Measurements from ENCODE around the gene ACADM. TPM values are rescaled to one million over a fixed set of nuclear protein-coding genes. Genes with fewer than 3 reads are reported as not detected.
"Not testable (repeated sequence)": the region's sequence is repeated elsewhere in the genome, so short reads cannot be mapped to it uniquely, and the experiment has no call there.

The ACADM gene
- total RNA-seq, 1 donor from 2014 or later, result 96.3 TPM

DNA sequence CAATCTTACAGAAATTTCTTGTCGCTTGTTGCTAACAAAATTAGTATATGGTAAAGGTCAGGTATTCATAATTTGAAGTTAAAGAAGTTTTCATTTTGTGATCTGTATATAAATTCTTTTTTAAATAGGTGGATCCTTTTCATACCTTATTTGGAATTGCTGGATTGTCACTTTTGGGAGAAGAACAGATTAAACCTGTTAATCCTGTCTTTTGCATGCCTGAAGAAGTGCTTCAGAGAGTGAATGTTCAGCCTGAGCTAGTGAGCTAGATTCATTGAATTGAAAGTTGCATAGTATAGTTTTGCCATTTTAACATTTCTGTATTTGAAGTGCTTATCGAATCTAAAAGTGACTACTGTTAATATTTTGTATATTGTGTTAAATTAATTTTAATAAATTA, 69.9 kb downstream of the ACADM start:
- DNase-seq (ENCODE audit: low spot score), result no peak

DNA sequence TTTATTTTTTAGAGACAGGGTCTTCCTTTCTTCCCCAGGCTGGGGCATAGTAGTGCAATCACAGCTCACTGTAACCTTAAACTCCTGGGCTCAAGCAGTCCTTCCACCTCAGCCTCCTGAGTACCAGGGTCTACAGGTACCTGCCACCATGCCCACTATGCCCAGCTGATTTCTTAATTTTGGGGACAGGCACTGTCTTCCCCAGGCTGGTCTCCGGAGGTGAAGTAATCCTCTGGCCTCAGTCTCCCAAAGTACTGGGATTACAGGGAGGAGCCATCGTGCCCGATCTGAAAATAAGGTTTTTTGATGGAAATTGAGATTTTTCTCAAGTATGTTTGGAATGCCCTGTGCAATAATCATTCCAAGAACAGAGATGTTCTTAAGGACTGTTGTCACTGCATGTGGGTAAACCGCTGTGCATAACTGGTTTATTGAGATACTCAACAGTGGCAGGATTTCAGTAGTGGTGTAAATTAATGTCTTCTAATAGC, 71.2 kb downstream of the ACADM start:
- no peak for DNase-seq (ENCODE audit: low spot score)

DNA sequence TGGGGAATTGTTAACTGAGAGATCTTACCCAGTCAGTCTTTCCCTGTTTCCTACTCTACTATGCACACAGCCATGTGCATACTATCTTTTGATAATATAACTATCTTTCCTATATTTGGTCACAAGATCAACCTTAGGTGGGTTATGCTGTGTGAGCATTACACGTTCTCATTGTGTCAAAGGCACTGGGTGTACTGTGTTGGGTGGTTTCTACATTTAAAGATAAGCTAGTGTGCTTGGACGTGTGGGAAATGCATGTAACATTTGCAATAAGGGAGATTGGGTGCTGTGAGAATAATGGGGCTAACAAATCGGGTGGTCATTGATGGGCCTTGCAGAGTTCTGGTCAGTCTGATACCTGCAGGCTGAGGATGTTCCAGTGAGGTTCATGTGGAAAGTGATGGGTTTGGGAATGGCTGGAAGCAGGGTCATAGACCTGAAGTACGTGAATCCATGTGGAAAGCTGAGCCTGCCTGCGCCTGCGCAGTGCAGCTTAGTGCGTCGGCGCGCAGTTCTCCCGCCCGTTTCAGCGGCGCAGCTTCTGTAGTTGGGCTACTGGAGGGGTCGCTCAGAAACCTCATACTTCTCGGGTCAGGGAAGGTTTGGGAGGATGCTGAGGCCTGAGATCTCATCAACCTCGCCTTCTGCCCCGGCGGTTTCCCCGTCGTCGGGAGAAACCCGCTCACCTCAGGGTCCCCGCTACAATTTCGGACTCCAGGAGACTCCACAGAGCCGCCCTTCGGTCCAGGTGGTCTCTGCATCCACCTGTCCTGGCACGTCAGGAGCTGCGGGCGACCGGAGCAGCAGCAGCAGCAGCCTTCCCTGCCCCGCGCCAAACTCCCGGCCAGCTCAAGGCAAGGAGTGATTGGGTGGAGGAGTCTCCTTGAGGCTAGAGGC, 72.1 kb downstream of the ACADM start, which contains the start of gene MSH4:
TSS of gene MSH4 (plus strand) at position 507 of the 897 bp plus-strand sequence. CDS start at position 611, 104 bp downstream.
- no peak for DNase-seq (ENCODE audit: low spot score)

DNA sequence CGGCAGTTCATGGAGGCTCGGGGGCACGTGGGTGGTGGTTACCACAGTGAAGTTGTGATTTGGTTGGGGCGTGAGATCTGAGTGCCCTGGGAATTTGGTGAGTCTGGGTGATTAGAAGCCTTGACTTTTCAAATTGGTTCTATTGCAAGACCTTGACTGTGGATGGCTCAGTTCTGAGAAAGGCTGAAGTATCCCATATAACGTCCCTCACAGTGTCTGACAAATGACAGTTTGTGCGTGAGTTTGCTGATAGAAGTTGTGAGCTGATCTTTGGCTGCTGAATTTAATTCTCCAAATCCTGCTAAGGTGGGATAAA, 72.7 kb downstream of the ACADM start:
- DNase-seq (ENCODE audit: low spot score), result no peak

DNA sequence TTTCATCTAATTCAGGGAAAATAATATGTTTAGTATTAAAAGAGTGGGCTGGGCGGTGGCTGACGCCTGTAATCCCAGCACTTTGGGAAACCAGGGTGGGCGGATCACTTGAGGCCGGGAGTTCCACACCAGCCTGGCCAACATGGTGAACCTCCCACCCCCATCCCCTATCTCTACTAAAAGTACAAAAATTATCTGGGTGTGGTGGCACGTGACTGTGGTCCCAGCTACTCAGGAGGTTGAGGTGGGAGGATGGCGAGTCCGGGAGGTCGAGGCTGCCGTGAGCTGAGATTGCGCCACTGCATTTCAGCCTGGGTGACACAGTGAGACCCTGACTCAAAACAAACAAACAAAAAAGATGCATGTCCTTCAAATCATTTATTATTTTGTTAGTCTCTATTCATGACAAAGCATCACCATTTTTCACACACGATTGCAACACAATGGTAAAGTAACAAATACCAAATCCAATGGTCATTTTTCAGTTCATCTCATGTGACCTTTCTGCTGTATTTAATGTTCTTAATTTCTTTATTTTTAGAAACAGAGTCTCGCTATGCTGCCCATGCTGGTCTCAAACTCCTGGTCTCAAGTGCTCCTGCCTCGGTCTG, 73.2 kb downstream of the ACADM start:
- DNase-seq (ENCODE audit: low spot score), result no peak

DNA sequence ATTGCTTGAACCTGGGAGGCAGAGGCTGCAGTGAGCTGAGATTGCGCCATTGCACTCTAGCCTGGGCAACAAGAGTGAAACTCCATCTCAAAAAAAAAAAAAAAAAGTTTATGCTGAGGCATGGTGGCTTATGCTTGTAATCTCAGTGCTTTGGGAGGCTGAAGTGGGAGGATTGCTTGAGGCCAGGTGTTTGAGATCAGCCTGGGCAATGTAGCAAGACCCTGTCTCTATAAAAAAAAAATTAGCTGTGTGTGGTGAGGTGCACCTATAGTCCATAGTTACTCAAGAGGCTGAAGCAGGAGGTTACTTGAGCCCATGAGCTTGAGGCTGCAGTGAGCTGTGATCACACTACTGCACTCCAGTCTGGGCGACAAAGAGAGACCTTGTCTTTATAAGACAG, 77.0 kb downstream of the ACADM start:
- not testable (repeated sequence) for DNase-seq (ENCODE audit: low spot score)

DNA sequence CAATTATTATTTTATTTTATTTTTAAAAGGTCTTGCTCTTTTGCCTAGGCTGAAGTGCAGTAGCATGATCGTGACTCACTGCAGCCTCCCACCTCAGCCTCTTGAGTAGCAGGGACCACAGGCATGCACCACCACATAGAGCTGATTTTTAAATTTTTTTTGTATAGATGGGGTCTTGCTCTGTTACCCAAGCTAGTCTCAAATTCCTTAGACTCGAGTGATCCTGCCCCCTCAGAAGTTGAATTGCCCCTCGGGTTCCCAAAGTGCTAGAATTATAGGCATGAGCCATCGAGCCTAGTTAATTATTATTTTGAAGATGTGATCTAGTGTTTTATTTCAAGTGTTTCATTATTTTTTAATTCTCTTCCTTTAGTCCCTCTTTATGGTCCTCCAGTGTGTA, 84.4 kb downstream of the ACADM start:
- no peak for DNase-seq (ENCODE audit: low spot score)

DNA sequence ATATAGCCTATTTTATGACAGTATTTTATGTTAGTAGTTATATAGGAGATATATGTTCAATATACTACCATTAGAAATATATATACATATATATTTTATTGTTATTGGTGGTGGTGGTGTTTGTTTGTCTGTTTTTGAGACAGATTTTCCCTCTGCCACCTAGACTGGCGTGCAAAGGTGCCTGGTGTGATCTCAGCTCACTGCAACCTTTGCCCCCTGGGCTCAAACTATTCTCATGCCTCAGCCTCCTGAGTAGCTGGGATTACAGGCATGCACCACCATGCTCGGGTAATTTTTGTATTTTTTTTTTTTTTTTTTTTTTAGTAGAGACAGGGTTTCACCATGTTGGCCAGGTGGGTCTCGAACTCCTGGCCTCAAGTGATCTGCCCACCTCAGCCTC, 85.6 kb downstream of the ACADM start:
- DNase-seq (ENCODE audit: low spot score), result not testable (repeated sequence)

DNA sequence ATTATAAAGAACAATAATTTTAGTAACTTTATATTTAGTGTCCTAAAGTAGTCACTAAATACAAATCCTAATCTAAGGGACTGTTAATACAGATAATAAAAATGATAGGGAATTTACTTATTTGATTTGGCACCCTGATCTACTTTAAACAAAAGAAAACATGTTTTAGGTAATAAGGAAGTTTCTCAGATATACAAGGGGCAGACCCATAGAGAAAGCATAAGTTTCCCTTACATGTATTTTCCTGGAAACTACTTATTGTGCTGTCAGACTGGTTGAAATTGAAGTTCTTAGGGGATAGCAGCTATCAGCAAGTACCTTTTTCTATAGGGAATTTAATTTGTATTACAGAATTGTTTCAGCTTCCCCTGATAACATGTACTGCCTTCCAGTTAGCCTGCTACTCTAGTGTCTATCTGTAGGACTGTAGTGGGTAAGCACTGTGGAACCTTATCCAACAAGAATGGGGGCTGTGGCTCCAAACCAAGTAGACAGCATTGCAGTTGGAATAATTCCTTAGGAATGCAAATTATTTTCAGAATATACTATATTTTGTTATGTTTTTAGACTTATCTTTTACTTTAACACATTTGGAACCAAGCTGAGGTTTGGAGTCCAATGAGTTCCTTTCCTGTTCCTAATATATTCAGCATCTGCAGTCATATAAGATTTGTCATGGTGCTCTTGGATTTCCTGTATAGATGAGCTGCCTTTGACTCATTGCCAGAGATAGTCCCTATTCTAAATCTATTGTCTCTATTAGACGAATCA, 86.9 kb downstream of the ACADM start:
- DNase-seq (ENCODE audit: low spot score), result no peak

DNA sequence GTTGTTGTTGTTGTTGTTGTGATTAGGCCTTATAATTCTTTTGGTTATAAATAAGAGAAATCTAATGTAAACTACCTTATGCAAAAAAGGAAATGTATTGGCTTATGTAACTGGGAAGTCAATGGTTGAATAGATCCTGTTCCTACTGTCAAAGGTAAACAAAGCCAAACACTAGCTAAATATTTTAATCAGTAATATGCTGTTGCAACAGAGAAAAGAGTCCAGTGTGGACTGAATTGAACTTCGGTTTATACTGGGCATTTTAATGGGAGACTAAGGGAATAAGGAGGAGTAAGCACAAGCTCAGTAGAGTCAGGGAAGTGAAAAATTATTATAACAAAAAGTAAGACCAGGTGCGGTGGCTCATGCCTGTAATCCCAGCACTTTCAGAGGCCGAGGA, 87.6 kb downstream of the ACADM start:
- no peak for DNase-seq (ENCODE audit: low spot score)

Other genes with a start within 250 kb of the ACADM start
- 5.3 TPM for gene SLC44A5, start 113.6 kb upstream of the ACADM start, total RNA-seq (ENCODE audit: insufficient read depth, low replicate concordance)
- 54.9 TPM for gene RABGGTB, start 61.5 kb downstream of the ACADM start, total RNA-seq (ENCODE audit: insufficient read depth, low replicate concordance)
- gene MSH4, start 72.2 kb downstream of the ACADM start, total RNA-seq (ENCODE audit: insufficient read depth, low replicate concordance), result 0.24 TPM
- not detected for gene ASB17, start 207.7 kb downstream of the ACADM start, total RNA-seq (ENCODE audit: insufficient read depth, low replicate concordance)

Data from umbilical cord (tissue), 2 donors.